ENCODE data around the gene CNNM2.

GRCh38 chr10:102870221-102870620 lies 47.9 kb upstream of the CNNM2 start:
- TF ChIP-seq YY1 (IDR thresholded peaks at IDR 0.05; ENCODE audit: insufficient read depth, insufficient read length) (no peak), SUZ12 (IDR thresholded peaks at IDR 0.05; ENCODE audit: extremely low read depth, insufficient read depth, insufficient read length) (no peak), ZNF274 (IDR thresholded peaks at IDR 0.05; ENCODE audit: low read depth, low read length) (no peak)
